Measurements from ENCODE around the gene FAM234A.

The FAM234A gene

GRCh38 chr16:283033-283805, 48.6 kb downstream of the FAM234A start, which contains the start of gene PDIA2:
Gene PDIA2 (plus strand): TSS chr16:283164. CDS start chr16:283170, 6 bp downstream.
- no peak for DNase-seq

GRCh38 chr16:284204-285120, 49.8 kb downstream of the FAM234A start:
- DNase-seq, result no peak

- no peak for DNase-seq
These were observed 50.8 kb downstream of the FAM234A start for GRCh38 chr16:285146-286055.

- no peak for DNase-seq
These were observed 52.1 kb downstream of the FAM234A start for GRCh38 chr16:286491-287297.

- no peak for DNase-seq
These were observed 52.7 kb downstream of the FAM234A start for GRCh38 chr16:287298-287811.

- no peak for DNase-seq
These were observed 53.6 kb downstream of the FAM234A start for GRCh38 chr16:287981-288920.

GRCh38 chr16:289395-289997, 54.9 kb downstream of the FAM234A start:
- no peak for DNase-seq

- DNase-seq, result no peak
These were observed 55.5 kb downstream of the FAM234A start for GRCh38 chr16:290015-290680.

- DNase-seq, result no peak
These were observed 56.2 kb downstream of the FAM234A start for GRCh38 chr16:290681-291405.

- no peak for DNase-seq
These were observed 56.9 kb downstream of the FAM234A start for GRCh38 chr16:291539-291938.

GRCh38 chr16:293043-293775, 58.6 kb downstream of the FAM234A start:
- no peak for DNase-seq

GRCh38 chr16:296276-296675, 61.7 kb downstream of the FAM234A start:
- DNase-seq, result no peak

- DNase-seq, result no peak
These were observed 62.3 kb downstream of the FAM234A start for GRCh38 chr16:296806-297510.

GRCh38 chr16:297832-298231, 63.2 kb downstream of the FAM234A start:
- DNase-seq, result no peak

- DNase-seq, result no peak
These were observed 66.6 kb downstream of the FAM234A start for GRCh38 chr16:301235-301634.

GRCh38 chr16:301950-302349, 67.3 kb downstream of the FAM234A start:
- no peak for DNase-seq

All from T-helper 2 cell (primary cell).